ENCODE measurements around the gene CHST11.

The CHST11 gene

GRCh38 chr12:104704224-104704779 lies 247.6 kb downstream of the CHST11 start:
- DNase-seq, result no peak

- no peak for DNase-seq
Measured at GRCh38 chr12:104707194-104707593, 250.4 kb downstream of the CHST11 start.

GRCh38 chr12:104707794-104708558 lies 251.2 kb downstream of the CHST11 start:
- DNase-seq, result no peak

- no peak for DNase-seq
Measured at GRCh38 chr12:104708891-104709290, 252.1 kb downstream of the CHST11 start.

GRCh38 chr12:104709692-104710435 lies 253.1 kb downstream of the CHST11 start:
- no peak for DNase-seq

- peak in 1 of 3 donors; percentile 50 for DNase-seq
Measured at GRCh38 chr12:104710940-104711689, 254.4 kb downstream of the CHST11 start.

GRCh38 chr12:104712477-104712876 lies 255.7 kb downstream of the CHST11 start:
- DNase-seq, result no peak

- no peak for DNase-seq
Measured at GRCh38 chr12:104712968-104713367, 256.2 kb downstream of the CHST11 start.

GRCh38 chr12:104713444-104713843 lies 256.7 kb downstream of the CHST11 start:
- no peak for DNase-seq

GRCh38 chr12:104714369-104714768 lies 257.6 kb downstream of the CHST11 start:
- DNase-seq, result no peak

GRCh38 chr12:104716172-104716571 lies 259.4 kb downstream of the CHST11 start:
- no peak for DNase-seq

GRCh38 chr12:104718304-104718929 lies 261.7 kb downstream of the CHST11 start:
- DNase-seq, result no peak

GRCh38 chr12:104719700-104720338 lies 263.1 kb downstream of the CHST11 start:
- peak in 2 of 3 donors; percentile 24 to 33 for DNase-seq

- peak; percentile 38 to 54 (median 45) for DNase-seq
Measured at GRCh38 chr12:104720339-104721038, 263.7 kb downstream of the CHST11 start.

GRCh38 chr12:104721039-104721405 lies 264.3 kb downstream of the CHST11 start:
- DNase-seq, result no peak

GRCh38 chr12:104721936-104722335 lies 265.2 kb downstream of the CHST11 start:
- DNase-seq, result no peak

- no peak for DNase-seq
Measured at GRCh38 chr12:104722601-104723534, 266.1 kb downstream of the CHST11 start.

GRCh38 chr12:104723895-104724294 lies 267.1 kb downstream of the CHST11 start:
- DNase-seq, result no peak

- DNase-seq, result no peak
Measured at GRCh38 chr12:104724992-104725585, 268.3 kb downstream of the CHST11 start.

- no peak for DNase-seq
Measured at GRCh38 chr12:104725610-104726009, 268.9 kb downstream of the CHST11 start.
